ENCODE data around the gene SDC3. TPM values are rescaled to one million over a fixed set of nuclear protein-coding genes. Genes with fewer than 3 reads are reported as not detected.
"Not testable (repeated sequence)": the region's sequence is repeated elsewhere in the genome, so short reads cannot be mapped to it uniquely, and the experiment has no call there.

SDC3 gene
- total RNA-seq, 1 donor from 2014 or later = 23.0 TPM

DNA sequence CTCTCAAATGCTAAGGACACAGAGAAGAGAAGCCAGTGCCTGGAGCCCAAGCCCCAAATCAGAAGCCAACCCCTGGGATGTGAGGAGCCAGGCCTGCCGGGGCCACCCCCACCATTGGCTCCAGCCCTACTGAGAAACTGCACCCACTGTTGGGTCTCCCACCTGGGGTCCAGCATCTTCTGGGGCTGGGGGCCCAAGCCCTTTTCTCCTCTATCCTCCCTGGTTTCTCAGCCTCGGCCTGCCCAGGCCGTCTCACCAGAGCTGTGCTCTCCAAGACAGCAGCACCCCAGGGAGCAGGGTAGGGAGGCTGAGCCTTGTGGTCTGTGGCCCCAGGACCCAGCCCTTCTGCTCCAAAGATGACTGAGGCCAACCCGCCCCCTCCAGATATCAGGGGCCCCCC lies 37.9 kb downstream of the SDC3 start:
- no peaks in the 10 kb centered on the region for H4K20me1 ChIP-seq (ENCODE audit: low read depth)
- no peak overlapping the region for H3K9ac ChIP-seq
- H3K27ac Mint-ChIP-seq = no peak overlapping the region
- no peak for DNase-seq (ENCODE audit: low spot score)
- H3K36me3 ChIP-seq = peaks cover 4% of the 10 kb centered on the region
- H3K4me1 Mint-ChIP-seq = peaks cover 22% of the 10 kb centered on the region
- no peaks in the 10 kb centered on the region for H3F3A ChIP-seq (ENCODE audit: low read depth)
- TF ChIP-seq EZH2 (IDR thresholded peaks at IDR 0.05) (no peak), EZH2phosphoT487 (IDR thresholded peaks at IDR 0.05) (no peak)
- TF ChIP-seq, protein P1, sequence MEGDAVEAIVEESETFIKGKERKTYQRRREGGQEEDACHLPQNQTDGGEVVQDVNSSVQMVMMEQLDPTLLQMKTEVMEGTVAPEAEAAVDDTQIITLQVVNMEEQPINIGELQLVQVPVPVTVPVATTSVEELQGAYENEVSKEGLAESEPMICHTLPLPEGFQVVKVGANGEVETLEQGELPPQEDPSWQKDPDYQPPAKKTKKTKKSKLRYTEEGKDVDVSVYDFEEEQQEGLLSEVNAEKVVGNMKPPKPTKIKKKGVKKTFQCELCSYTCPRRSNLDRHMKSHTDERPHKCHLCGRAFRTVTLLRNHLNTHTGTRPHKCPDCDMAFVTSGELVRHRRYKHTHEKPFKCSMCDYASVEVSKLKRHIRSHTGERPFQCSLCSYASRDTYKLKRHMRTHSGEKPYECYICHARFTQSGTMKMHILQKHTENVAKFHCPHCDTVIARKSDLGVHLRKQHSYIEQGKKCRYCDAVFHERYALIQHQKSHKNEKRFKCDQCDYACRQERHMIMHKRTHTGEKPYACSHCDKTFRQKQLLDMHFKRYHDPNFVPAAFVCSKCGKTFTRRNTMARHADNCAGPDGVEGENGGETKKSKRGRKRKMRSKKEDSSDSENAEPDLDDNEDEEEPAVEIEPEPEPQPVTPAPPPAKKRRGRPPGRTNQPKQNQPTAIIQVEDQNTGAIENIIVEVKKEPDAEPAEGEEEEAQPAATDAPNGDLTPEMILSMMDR (IDR thresholded peaks at IDR 0.05) = no peak
- no peaks in the 10 kb centered on the region for H3K79me2 ChIP-seq (ENCODE audit: low read depth)
- peaks cover 17% of the 10 kb centered on the region for H3K36me3 Mint-ChIP-seq
- no peaks in the 10 kb centered on the region for H3K27me3 ChIP-seq
- no peak overlapping the region for H2AFZ ChIP-seq (replicated peaks)
- H3K27ac ChIP-seq = no peak overlapping the region
- H3K27me3 Mint-ChIP-seq (ENCODE audit: insufficient read depth, low read depth) = peaks cover 3% of the 10 kb centered on the region
- H3K4me3 Mint-ChIP-seq = no peak overlapping the region
- H3K9me3 ChIP-seq (ENCODE audit: low read depth) = no peaks in the 10 kb centered on the region
- H3K4me3 ChIP-seq = no peak overlapping the region
- H3K9me3 Mint-ChIP-seq = no peaks in the 10 kb centered on the region
- H3K4me2 ChIP-seq = no peak overlapping the region
- H3K4me1 ChIP-seq = peaks cover 12% of the 10 kb centered on the region

DNA sequence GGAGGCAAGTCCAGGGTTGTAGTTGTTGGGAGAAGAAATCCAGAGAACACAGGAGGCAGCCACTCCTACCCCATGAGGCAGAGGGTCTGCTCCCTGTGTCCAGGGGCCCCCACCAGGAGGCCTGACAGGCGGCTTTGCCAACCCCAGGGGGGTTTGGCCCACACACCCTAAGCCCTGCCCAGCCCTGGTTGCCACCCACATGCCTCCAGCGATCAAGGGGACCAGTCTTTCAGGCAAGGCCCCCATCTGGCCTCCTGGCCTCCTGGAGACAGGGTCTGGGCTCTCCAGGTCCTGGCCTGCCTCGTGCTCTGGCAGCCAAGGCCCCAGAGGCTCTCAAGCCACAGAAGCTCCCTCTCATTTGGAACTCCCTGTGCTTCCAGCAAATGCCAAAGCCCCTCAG lies 38.5 kb downstream of the SDC3 start:
- peaks cover 4% of the 10 kb centered on the region for H3K36me3 ChIP-seq

DNA sequence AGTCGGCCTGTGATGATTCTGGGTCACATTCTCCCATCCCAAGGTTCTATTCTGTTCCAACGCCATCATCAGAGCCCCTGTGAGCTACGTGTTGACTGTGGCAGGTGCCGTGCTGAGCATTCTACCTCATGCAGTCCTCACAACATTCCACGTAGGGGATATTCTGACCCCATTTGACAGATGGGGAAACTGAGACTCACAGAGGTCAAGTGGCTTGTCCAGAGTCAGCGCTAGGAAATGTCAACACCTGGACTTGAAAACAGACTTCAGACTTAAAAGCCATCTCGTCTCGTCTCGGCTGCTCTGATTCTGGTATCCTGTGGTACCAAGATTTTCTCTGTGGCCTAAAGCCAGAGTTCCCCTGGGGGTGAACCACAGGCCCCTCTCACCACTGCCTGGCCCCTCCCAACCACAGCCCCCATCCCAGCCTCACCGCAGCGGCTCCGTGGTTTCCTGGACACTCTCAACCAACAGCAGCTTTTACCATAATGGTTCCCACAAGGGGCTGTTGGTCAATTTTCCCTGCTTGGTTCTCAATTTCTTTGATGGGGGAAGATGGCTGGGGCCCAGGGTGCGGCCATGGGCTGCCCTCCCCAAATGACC lies 39.6 kb downstream of the SDC3 start:
- Histone ChIP-seq H3K27me3 (no peaks in the 10 kb centered on the region), H3K36me3 (peaks cover 4% of the 10 kb centered on the region), H3K79me2 (ENCODE audit: low read depth) (no peaks in the 10 kb centered on the region), H3F3A (ENCODE audit: low read depth) (no peaks in the 10 kb centered on the region), H4K20me1 (ENCODE audit: low read depth) (no peaks in the 10 kb centered on the region), H2AFZ (replicated peaks) (no peak overlapping the region), H3K4me3 (no peak overlapping the region), H3K27ac (no peak overlapping the region), H3K9me3 (ENCODE audit: low read depth) (no peaks in the 10 kb centered on the region), H3K4me2 (no peak overlapping the region), H3K4me1 (peaks cover 12% of the 10 kb centered on the region), H3K9ac (no peak overlapping the region)
- no peak overlapping the region for H3K4me3 Mint-ChIP-seq
- peaks cover 29% of the 10 kb centered on the region for H3K4me1 Mint-ChIP-seq
- H3K9me3 Mint-ChIP-seq = no peaks in the 10 kb centered on the region
- TF ChIP-seq EZH2 (IDR thresholded peaks at IDR 0.05) (no peak), EZH2phosphoT487 (IDR thresholded peaks at IDR 0.05) (no peak)
- TF ChIP-seq, protein P1 (IDR thresholded peaks at IDR 0.05) = no peak
- DNase-seq (ENCODE audit: low spot score) = no peak
- peaks cover 14% of the 10 kb centered on the region for H3K36me3 Mint-ChIP-seq
- H3K27ac Mint-ChIP-seq = no peak overlapping the region
- H3K27me3 Mint-ChIP-seq (ENCODE audit: insufficient read depth, low read depth) = peaks cover 3% of the 10 kb centered on the region

More for the DNA sequence above, 38.5 kb downstream of the SDC3 start:
- Histone ChIP-seq H3K4me1 (peaks cover 12% of the 10 kb centered on the region), H3F3A (ENCODE audit: low read depth) (no peaks in the 10 kb centered on the region), H3K79me2 (ENCODE audit: low read depth) (no peaks in the 10 kb centered on the region), H4K20me1 (ENCODE audit: low read depth) (no peaks in the 10 kb centered on the region), H3K4me2 (no peak overlapping the region), H3K27me3 (no peaks in the 10 kb centered on the region), H3K27ac (no peak overlapping the region), H2AFZ (replicated peaks) (no peak overlapping the region), H3K9ac (no peak overlapping the region), H3K4me3 (no peak overlapping the region), H3K9me3 (ENCODE audit: low read depth) (no peaks in the 10 kb centered on the region)
- H3K4me3 Mint-ChIP-seq = no peak overlapping the region
- H3K9me3 Mint-ChIP-seq = no peaks in the 10 kb centered on the region
- peaks cover 20% of the 10 kb centered on the region for H3K4me1 Mint-ChIP-seq
- no peak overlapping the region for H3K27ac Mint-ChIP-seq
- peaks cover 14% of the 10 kb centered on the region for H3K36me3 Mint-ChIP-seq
- TF ChIP-seq EZH2 (IDR thresholded peaks at IDR 0.05) (no peak), EZH2phosphoT487 (IDR thresholded peaks at IDR 0.05) (no peak)
- TF ChIP-seq, protein P1 (IDR thresholded peaks at IDR 0.05) = no peak
- peaks cover 3% of the 10 kb centered on the region for H3K27me3 Mint-ChIP-seq (ENCODE audit: insufficient read depth, low read depth)
- no peak for DNase-seq (ENCODE audit: low spot score)

DNA sequence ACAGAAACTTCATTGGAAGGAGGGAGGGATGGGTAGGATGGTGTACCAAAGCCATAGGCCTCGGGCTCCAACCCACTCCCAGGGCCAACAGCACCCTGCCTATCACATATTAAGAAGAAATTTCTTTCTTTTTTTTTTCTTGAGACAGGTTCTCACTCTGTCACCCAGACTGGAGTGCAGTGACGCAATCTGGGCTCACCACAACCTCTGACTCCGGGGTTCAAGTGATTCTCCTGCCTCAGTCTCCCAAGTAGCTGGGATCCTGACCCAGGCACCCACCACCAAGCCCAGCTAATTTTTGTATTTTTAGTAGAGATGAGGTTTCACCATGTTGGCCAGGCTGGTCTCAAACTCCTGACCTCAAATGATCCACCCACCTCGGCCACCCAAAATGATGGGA lies 40.5 kb downstream of the SDC3 start:
- not testable (repeated sequence) for H3K9me3 Mint-ChIP-seq, H3K27ac Mint-ChIP-seq, H3K36me3 ChIP-seq

More for the DNA sequence above, 40.5 kb downstream of the SDC3 start:
- H3K4me1 ChIP-seq = peaks cover 12% of the 10 kb centered on the region
- not testable (repeated sequence) for H2AFZ ChIP-seq (replicated peaks); H3K9ac ChIP-seq; H3K4me3 Mint-ChIP-seq; H3K27ac ChIP-seq; H3K79me2 ChIP-seq (ENCODE audit: low read depth); H3K36me3 Mint-ChIP-seq; H4K20me1 ChIP-seq (ENCODE audit: low read depth); DNase-seq (ENCODE audit: low spot score); H3K27me3 ChIP-seq; H3K27me3 Mint-ChIP-seq (ENCODE audit: insufficient read depth, low read depth); H3K4me2 ChIP-seq; H3K9me3 ChIP-seq (ENCODE audit: low read depth); H3K4me3 ChIP-seq; H3F3A ChIP-seq (ENCODE audit: low read depth)
- H3K4me1 Mint-ChIP-seq = peaks cover 26% of the 10 kb centered on the region

All from neural progenitor cell (in vitro differentiated cells).